GM12892 (cell line): ENCODE results near the gene CHKB.

Experiments
- POLR2A ChIP-seq: IDR thresholded peaks from 2 replicates; pipeline ENCODE4 v1.6.1; 2011; ENCODE audit warnings: low read depth, low read length, control low read depth
- POLR2AphosphoS5 ChIP-seq: IDR thresholded peaks from 2 replicates; pipeline ENCODE4 v1.6.1; 2011; ENCODE audit warnings: low read depth, low read length, control low read depth
- TAF1 ChIP-seq: IDR thresholded peaks from 2 replicates; pipeline ENCODE4 v1.6.1; 2011; ENCODE audit warnings: low read depth, mild to moderate bottlenecking, control low read depth, low read length, borderline replicate concordance

- TF ChIP-seq POLR2A (no peak), TAF1 (no peak), POLR2AphosphoS5 (0 out of 2 replicates have a peak, but pooled peaks have one; percentile 40)
These were observed 38.1 kb upstream of the CHKB start for GRCh38 chr22:50620593-50621355.
